HG03045 (cell line): ENCODE measurements around the gene PHLPP1.

Source experiments
- ATAC-seq: cut with Tn5 transposase; IDR thresholded peaks from one replicate; pipeline ENCODE4 v1.9.1; 2021; ENCODE audit warnings: mild to moderate bottlenecking, moderate library complexity; ENCODE audit not compliant: unreplicated experiment

Gene PHLPP1

DNA sequence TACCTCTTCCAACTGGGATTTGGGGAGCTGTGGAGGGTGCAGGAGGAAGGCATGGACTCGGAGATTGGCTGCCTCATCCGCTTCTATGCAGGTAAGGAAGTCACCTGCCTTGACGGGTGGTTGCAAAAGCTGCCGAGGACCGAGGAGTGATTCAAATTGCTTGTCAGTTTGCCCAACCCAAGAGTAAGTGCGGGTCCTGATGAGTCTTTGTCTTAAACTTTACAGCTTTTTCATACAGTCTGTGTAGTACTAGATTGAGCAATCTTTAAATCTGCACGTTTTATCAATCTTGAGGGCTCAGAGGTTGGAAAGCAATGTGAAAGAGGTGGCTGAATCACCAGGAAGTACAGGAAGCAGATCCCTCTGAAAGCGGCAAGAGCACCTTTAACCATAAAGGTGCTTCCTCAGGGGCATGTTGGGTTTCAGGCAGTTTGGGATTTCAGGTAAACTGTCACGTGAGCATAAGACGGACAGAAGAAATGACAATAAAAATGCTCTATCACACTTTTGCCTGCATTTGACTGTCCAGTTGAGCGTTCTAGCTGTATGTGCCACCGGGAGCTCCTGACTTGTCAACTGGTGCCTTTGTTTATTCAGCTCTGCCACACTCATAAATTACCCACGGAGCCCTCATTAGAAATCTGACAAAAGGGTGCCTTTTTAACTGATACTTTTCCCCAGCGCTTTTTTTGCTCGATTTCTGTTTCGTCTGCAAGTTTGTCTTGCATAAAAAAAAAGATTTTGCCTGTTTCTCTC lies 2.0 kb downstream of the PHLPP1 start:
- no peak for ATAC-seq

- ATAC-seq, result no peak
Measured at GRCh38 chr18:62717925-62718800, 2.8 kb downstream of the PHLPP1 start.

DNA sequence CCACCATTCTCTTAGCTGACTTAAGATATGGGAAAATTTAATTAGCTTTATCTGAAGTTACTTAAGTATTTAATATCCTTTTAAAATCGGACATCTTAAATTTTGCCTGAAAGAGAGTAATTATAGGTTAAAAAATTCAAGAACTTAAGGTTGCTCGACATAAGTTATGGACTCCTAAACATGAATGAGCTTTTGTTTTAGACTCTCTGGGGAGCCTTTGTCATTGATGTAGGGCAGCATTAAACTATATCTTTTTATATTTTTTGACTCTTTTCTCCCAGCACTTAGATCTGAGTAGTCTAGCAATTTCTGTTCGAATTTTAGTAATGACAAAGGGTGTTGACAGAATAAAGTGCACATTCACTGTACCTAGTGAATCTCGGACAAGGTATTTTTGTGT lies 4.7 kb downstream of the PHLPP1 start:
- no peak for ATAC-seq

DNA sequence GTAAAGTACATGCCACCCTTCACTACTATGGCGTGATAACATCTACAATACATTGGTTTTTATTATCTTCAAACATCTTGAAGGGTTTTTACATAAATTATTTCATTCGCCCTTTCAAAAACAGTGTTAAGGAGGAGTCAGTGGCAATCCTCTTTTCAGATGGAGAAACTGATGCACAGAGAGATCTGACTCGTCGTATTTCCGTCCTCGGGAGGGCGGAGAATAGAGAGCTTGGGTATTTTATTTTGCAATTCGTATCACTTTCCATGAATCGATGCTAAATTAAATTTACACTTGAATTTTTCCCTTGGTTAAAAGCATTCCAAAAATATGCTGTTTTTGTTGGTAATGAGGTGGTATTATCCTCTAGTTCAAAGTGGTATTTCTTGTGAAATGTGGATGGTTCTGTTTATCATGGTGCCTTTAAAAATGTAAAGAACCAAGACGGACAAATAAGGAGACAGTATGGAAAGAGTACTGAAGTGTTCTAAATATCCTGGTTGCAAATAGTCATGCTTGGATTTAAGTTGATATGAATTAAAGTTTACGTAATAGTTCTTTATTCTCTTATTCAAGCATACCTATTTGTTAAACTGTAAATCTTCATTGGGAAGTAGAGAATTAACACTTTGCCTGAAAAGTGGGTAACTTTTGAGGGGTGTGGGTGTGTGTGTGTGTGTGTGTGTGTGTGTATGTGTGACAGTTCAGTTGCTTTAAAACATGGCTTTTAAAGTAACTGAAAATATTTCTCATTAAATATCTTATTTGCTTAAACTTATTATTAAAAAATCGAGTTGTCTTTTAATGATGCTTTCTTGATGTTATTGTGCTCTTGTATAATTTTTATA lies 5.6 kb downstream of the PHLPP1 start:
- ATAC-seq, result no peak

- ATAC-seq, result no peak
Measured at GRCh38 chr18:62721839-62722795, 6.8 kb downstream of the PHLPP1 start.

DNA sequence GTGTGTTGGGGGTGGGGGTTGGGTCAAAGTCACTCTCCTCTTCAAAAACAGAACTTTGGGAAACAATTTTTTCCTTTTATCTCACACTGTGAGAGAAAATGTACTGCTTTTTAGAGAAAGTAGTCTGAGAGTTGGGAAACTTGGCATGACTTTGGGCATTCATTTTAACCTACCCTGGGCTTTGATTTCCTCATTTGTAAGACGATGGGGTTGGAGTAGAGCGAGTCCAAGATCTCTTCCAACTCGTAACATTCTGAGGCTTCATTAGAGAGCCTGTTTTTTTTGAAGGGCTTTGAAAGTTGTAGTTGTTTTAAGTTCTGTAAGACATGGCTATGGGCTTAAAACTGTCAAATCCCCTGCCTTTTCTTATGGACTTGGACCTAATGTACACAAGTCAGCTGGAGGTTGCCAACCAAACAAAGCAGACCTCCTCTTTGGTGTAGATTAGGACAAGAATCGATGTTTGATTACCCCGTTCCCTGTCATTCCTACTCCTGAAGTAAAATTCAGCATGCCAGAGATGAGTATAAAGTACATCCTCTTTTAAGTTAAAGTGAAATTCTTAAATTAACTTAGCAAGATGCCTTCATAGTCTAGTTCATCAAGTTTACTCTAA lies 8.4 kb downstream of the PHLPP1 start:
- no peak for ATAC-seq

GRCh38 chr18:62725896-62726295 lies 10.6 kb downstream of the PHLPP1 start:
- no peak for ATAC-seq

DNA sequence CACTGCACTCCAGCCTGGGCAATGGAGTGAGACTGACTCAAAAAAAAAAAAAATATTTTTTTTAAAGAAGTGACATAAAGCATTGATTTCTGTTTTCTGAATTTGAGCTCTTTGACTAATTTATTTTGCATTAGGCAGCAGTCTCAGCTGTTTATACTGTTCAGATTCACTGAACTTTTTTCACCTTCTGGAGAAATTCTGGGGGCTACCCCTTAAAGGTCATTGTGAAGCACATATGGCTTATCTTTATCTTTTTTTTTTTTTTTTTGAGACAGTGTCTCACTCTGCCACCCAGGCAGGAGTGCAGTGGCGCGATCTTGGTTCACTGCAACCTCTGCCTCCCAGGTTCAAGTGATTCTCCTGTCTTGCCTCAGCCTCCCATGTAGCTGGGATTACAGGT lies 12.9 kb downstream of the PHLPP1 start:
- ATAC-seq, result no peak

DNA sequence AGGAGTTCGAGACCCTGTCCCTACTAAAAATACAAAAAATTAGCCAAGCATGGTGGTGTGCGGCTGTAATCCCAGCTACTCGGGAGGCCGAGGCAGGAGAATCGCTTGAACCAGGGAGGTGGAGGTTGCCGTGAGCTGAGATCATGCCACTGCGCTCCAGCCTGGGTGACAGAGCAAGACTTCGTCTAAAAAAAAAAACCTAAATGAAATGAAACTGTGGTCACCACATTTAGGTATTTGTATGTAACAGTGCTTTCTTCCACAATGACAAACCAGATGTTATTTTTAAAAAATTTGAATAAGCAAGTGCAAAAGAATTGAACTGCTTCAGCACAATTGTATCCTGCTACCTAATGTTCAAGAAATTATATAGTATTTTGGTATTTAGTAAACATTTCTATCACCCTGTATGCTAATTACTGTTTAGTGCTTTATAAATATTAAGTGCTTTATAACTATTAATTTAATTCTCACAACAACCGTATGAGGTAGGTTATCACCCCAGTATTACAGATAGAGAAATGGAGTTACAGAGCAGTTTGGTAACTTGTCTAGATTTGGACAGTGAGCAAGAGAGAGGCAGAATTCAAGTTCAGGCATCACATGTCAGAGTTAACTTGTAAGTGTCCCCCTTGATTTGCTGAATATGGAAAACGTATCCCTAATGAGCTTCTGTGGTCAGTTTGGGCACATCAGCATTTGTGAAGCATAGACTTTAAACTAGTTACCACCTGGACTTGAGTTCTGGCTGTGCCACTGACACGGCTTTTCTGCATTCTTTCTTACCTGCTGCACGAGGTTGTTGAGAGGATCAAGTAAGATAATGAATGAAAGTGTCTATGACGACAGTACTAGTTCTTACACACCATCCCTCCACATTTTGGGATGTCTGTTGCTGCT lies 14.4 kb downstream of the PHLPP1 start:
- ATAC-seq, result peak; percentile 81

GRCh38 chr18:62730941-62731340 lies 15.6 kb downstream of the PHLPP1 start:
- ATAC-seq, result no peak

GRCh38 chr18:62732617-62733016 lies 17.3 kb downstream of the PHLPP1 start:
- ATAC-seq, result no peak

- ATAC-seq, result no peak
Measured at GRCh38 chr18:62734290-62734689, 18.9 kb downstream of the PHLPP1 start.

GRCh38 chr18:62735387-62735786 lies 20.0 kb downstream of the PHLPP1 start:
- no peak for ATAC-seq

DNA sequence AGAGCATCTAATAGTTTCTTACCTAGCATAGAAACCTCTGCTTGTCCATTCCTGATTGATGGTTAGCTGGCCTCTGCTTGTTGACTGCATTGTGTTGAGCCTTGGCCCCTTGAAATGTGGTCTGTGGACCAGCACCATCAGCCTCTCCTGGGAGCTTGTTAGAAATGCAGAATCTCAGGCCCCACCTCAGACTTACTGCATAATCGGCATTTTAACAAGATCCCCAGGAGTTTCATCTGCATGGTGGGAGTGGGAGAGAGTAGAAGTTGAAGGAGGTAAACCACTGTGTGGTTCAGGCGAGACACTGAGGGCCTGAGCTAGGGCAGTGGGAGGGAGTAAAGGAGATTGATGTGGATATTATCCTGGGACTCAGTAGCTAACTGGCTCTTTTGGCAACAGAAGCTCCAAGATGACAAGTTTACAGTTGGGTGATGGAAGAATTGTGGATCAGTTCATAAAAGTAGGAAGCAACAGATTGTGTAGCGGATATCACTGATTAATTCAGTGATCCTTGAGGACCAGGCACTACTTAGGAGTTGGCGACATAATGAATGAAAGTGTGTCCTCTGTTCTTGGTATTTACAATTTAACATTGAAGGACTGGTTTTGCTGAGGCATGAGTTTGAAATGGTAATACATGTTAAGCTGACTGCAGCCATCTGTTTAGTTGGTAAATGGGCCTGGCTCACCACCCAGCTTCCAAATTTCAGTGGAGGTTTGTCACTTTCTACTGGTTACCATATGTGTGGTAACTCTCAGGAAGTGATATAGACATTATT lies 20.9 kb downstream of the PHLPP1 start:
- ATAC-seq, result no peak

DNA sequence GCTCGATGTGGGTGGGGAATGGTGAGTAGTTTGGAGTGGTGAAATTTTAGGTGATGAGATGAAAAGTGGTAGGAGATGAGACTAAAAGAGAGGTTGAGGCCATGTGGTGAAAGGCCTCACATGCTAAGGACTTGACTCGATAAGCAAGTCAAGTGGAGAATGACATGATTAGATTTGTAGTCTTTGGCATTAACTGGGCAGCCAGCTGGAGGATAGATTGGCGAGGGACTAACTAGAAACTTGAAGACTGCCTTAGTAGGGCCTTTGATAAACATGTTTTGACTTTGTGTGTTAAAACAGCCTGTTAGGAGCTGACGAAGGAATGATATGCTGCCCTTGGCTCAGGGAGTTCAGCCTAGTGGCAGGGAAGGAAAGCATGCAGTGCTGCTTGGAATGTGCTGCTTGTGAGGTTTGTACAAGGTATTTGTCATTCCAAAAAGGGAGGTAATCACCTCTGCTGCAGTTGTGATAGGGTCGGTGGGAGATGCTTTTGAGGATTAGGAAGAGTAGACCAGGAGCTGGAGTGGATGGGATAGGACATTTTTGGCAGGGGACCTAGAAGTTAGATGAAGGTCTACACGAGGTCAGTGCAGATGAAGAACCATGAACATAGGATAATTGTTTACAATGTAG lies 22.0 kb downstream of the PHLPP1 start:
- ATAC-seq, result no peak

- no peak for ATAC-seq
Measured at GRCh38 chr18:62738639-62739038, 23.3 kb downstream of the PHLPP1 start.

GRCh38 chr18:62739911-62740310 lies 24.6 kb downstream of the PHLPP1 start:
- ATAC-seq, result no peak
